IMR-90 (cell line): ENCODE data around the gene TIMM44. TPM values are rescaled to one million over a fixed set of nuclear protein-coding genes. Genes with fewer than 3 reads are reported as not detected.

Experiments used
- ATAC-seq: fragments of 200-7000 bp; cut with Tn5 transposase; 2 replicates; pipeline ENCODE4 v1.9.1; 2020; ENCODE audit warnings: low read depth, mild to moderate bottlenecking, moderate library complexity
- BruUV-seq: library from RNA; stranded (reverse); fragments of 400-500 nt; replicated peaks from 2 replicates; lab custom pipeline; 2021; lab: Mats Ljungman, UMichigan
- CTCF ChIA-PET: fragments of 300-600 bp; formaldehyde crosslinking; extraction: SDS; loops from one replicate; lab custom pipeline; 2021; ENCODE audit warnings: antibody characterized with exemption; lab: Yijun Ruan, JAX
- POLR2A ChIA-PET: fragments of 300-600 bp; sonication (Branson Sonifier 250); formaldehyde crosslinking; loops from one replicate; lab custom pipeline; 2022; ENCODE audit warnings: antibody characterized with exemption; ENCODE audit not compliant: unreplicated experiment; lab: Charles Lee
- DNase-seq: peaks from one replicate; pipeline ENCODE4 v3.0.0; 2013
- H2AFZ ChIP-seq: replicated peaks from 2 replicates; pipeline ENCODE3; 2013; ENCODE audit warnings: low read length, mild to moderate bottlenecking; ENCODE audit not compliant: poor library complexity
- H2AK5ac ChIP-seq: 2 replicates; pipeline ENCODE4 v1.6.1; 2013; ENCODE audit warnings: low read depth, low read length, inconsistent platforms
- H2AK9ac ChIP-seq: replicated peaks from 2 replicates; pipeline ENCODE3; 2013; ENCODE audit warnings: mild to moderate bottlenecking, low read depth, low read length, moderate library complexity; ENCODE audit not compliant: poor library complexity
- H2BK120ac ChIP-seq: 2 replicates; pipeline ENCODE4 v1.6.1; 2013; ENCODE audit warnings: low read depth, low read length, inconsistent platforms
- H2BK15ac ChIP-seq: 3 replicates; pipeline ENCODE4 v1.6.1; 2013; ENCODE audit warnings: low read depth, low read length, inconsistent platforms
- H2BK20ac ChIP-seq: 2 replicates; pipeline ENCODE4 v1.6.1; 2013; ENCODE audit warnings: low read depth, mild to moderate bottlenecking, inconsistent platforms, low read length, moderate library complexity
- H2BK5ac ChIP-seq: 2 replicates; pipeline ENCODE4 v1.6.1; 2013; ENCODE audit warnings: mild to moderate bottlenecking, low read depth, low read length, inconsistent platforms; ENCODE audit not compliant: poor library complexity, severe bottlenecking
- H3K14ac ChIP-seq: replicated peaks from 2 replicates; pipeline ENCODE4 v1.6.1; 2013; ENCODE audit warnings: low read depth, low read length, inconsistent platforms
- H3K18ac ChIP-seq: 2 replicates; pipeline ENCODE4 v1.6.1; 2013; ENCODE audit warnings: low read depth, low read length, control low read depth
- H3K23ac ChIP-seq: 2 replicates; pipeline ENCODE4 v1.6.1; 2013; ENCODE audit warnings: low read depth, low read length, inconsistent platforms
- H3K27ac ChIP-seq: 2 replicates; pipeline ENCODE4 v1.5.1; 2013; ENCODE audit warnings: mild to moderate bottlenecking, control low read depth, low read length; ENCODE audit not compliant: insufficient read depth
- H3K27me3 ChIP-seq: 2 replicates; pipeline ENCODE4 v1.6.1; 2013; ENCODE audit warnings: low read length; ENCODE audit not compliant: control insufficient read depth, insufficient read depth
- H3K36me3 ChIP-seq: 2 replicates; pipeline ENCODE4 v1.6.1; 2013; ENCODE audit warnings: low read length, mixed read lengths; ENCODE audit not compliant: control insufficient read depth, insufficient read depth
- H3K4ac ChIP-seq: 2 replicates; pipeline ENCODE4 v1.6.1; 2013; ENCODE audit warnings: low read depth, low read length, inconsistent platforms
- H3K4me1 ChIP-seq: 2 replicates; pipeline ENCODE4 v1.6.1; 2013; ENCODE audit warnings: low read length, mixed read lengths; ENCODE audit not compliant: control insufficient read depth, insufficient read depth
- H3K4me2 ChIP-seq: 2 replicates; pipeline ENCODE4 v1.6.1; 2013; ENCODE audit warnings: low read depth, mild to moderate bottlenecking, control low read depth, low read length, moderate library complexity
- H3K4me3 ChIP-seq: 2 replicates; pipeline ENCODE4 v1.5.1; 2013; ENCODE audit warnings: low read depth, mild to moderate bottlenecking, control low read depth, low read length, moderate library complexity; ENCODE audit not compliant: insufficient read depth
- H3K56ac ChIP-seq: 2 replicates; pipeline ENCODE4 v1.6.1; 2013; ENCODE audit warnings: low read length, inconsistent platforms; ENCODE audit not compliant: insufficient read depth; ENCODE audit errors: extremely low read depth
- H3K79me1 ChIP-seq, 2 experiments: 2 replicates each; pipeline ENCODE4 v1.6.1; 2013; ENCODE audit warnings: low read length in 2 of 2, inconsistent platforms in 1 of 2, low read depth in 1 of 2
- H3K9ac ChIP-seq: 2 replicates; pipeline ENCODE4 v1.6.1; 2013; ENCODE audit warnings: low read depth, low read length, control low read depth
- H3K9me1 ChIP-seq: 2 replicates; pipeline ENCODE4 v1.6.1; 2013; ENCODE audit warnings: low read length, inconsistent platforms; ENCODE audit not compliant: insufficient read depth
- H3K9me3 ChIP-seq: 2 replicates; pipeline ENCODE4 v1.6.1; 2013; ENCODE audit warnings: low read length; ENCODE audit not compliant: control insufficient read depth, insufficient read depth
- H4K20me1 ChIP-seq: 2 replicates; pipeline ENCODE4 v1.6.1; 2013; ENCODE audit warnings: low read length, inconsistent platforms; ENCODE audit not compliant: insufficient read depth
- H4K5ac ChIP-seq: 2 replicates; pipeline ENCODE4 v1.6.1; 2013; ENCODE audit warnings: mild to moderate bottlenecking, low read depth, low read length, control low read depth
- H4K8ac ChIP-seq, 2 experiments: 2 replicates each; pipeline ENCODE4 v1.6.1; 2013; ENCODE audit warnings: low read depth in 2 of 2, low read length in 2 of 2, control low read depth in 1 of 2, inconsistent platforms in 1 of 2
- H4K91ac ChIP-seq: 2 replicates; pipeline ENCODE4 v1.6.1; 2013; ENCODE audit warnings: low read depth, low read length, inconsistent platforms; ENCODE audit not compliant: insufficient read depth
- BHLHE40 ChIP-seq: fragments of 150-350 bp; IDR thresholded peaks from 2 replicates; pipeline ENCODE4 v1.6.1; 2016; ENCODE audit warnings: mild to moderate bottlenecking, low read depth, low read length
- CHD1 ChIP-seq: IDR thresholded peaks from 2 replicates; pipeline ENCODE4 v1.6.1; 2012; ENCODE audit warnings: low read depth, low read length, improper control_type of control experiment
- FOS ChIP-seq: fragments of 150-350 bp; IDR thresholded peaks from 2 replicates; pipeline ENCODE4 v1.6.1; 2016; ENCODE audit warnings: low read depth, low read length
- MAFK ChIP-seq: IDR thresholded peaks from 2 replicates; pipeline ENCODE4 v1.6.1; 2012; ENCODE audit warnings: low read depth, low read length, improper control_type of control experiment
- MAZ ChIP-seq: IDR thresholded peaks from 2 replicates; pipeline ENCODE4 v1.6.1; 2012; ENCODE audit warnings: low read depth, mild to moderate bottlenecking, low read length, improper control_type of control experiment, moderate library complexity, borderline replicate concordance
- MXI1 ChIP-seq: IDR thresholded peaks from 2 replicates; pipeline ENCODE4 v1.6.1; 2012; ENCODE audit warnings: low read depth, mild to moderate bottlenecking, low read length, moderate library complexity, borderline replicate concordance
- NFE2L2 ChIP-seq: fragments of 150-350 bp; IDR thresholded peaks from 2 replicates; pipeline ENCODE4 v1.6.1; 2016; ENCODE audit warnings: low read depth, mild to moderate bottlenecking, low read length
- POLR2A ChIP-seq: IDR thresholded peaks from 2 replicates; pipeline ENCODE4 v1.6.1; 2012; ENCODE audit warnings: mild to moderate bottlenecking, low read depth, low read length
- RAD21 ChIP-seq: IDR thresholded peaks from 2 replicates; pipeline ENCODE4 v1.6.1; 2012; ENCODE audit warnings: low read length, improper control_type of control experiment
- RFX5 ChIP-seq: IDR thresholded peaks from 2 replicates; pipeline ENCODE4 v1.8.0; 2012; ENCODE audit warnings: low read depth, mild to moderate bottlenecking, low read length, moderate library complexity
- SMC3 ChIP-seq: fragments of 150-350 bp; IDR thresholded peaks from 2 replicates; pipeline ENCODE4 v1.6.1; 2016; ENCODE audit warnings: low read depth, mild to moderate bottlenecking, antibody characterized with exemption, low read length, moderate library complexity
- WGBS, 2 experiments: methylation state at CpG; one replicate each; pipeline versions ENCODE4 v1.1.5 to v1.1.7; 2013; ENCODE audit warnings: missing lambda C conversion rate in 2 of 2; ENCODE audit not compliant: insufficient read length in 1 of 2; ENCODE audit errors: extremely low coverage in 2 of 2; 5-methylcytosine and 5-hydroxymethylcytosine counted together
- dilution Hi-C: fragments of 300-500 bp; cut with HindIII; formaldehyde crosslinking; loops from one replicate; pipeline ENCODE4 v1.14.3; 2018; ENCODE audit warnings: low sequenced_read_pairs; ENCODE audit not compliant: unreplicated experiment
- in situ Hi-C: fragments of 300-500 bp; cut with MboI; formaldehyde crosslinking; loops from 3 replicates; pipeline ENCODE4 v1.14.3; 2019; ENCODE audit warnings: low sequenced_read_pairs, inconsistent platforms, mixed read lengths
- intact Hi-C: fragments of 100-400 bp; cut with micrococcal nuclease; formaldehyde crosslinking; loops from 2 replicates; pipeline ENCODE4 v1.10.0; 2022
- polyA plus RNA-seq, 3 experiments: library from polyadenylated mRNA; depleted of rRNA; stranded (reverse); fragments of >200 nt; gene quantifications; 2 replicates each; pipeline ENCODE4 v1.2.3, GENCODE V29; 2012; ENCODE audit warnings: low replicate concordance in 1 of 3
- total RNA-seq: library from RNA; depleted of rRNA; stranded (reverse); fragments of >200 nt; gene quantifications from 2 replicates; pipeline ENCODE4 v1.2.3, GENCODE V29; 2012
- TF ChIP-seq, protein P1 (sequence below): conservative IDR thresholded peaks from 2 replicates; pipeline ENCODE4 v1.5.1; 2012; ENCODE audit warnings: mild to moderate bottlenecking, low read depth, low read length, improper control_type of control experiment

The TIMM44 gene
- total and polyA plus RNA-seq, 2 of the 4 experiments (the other 2 are of a cell fraction), result 37.6 to 52.3 TPM

DNA sequence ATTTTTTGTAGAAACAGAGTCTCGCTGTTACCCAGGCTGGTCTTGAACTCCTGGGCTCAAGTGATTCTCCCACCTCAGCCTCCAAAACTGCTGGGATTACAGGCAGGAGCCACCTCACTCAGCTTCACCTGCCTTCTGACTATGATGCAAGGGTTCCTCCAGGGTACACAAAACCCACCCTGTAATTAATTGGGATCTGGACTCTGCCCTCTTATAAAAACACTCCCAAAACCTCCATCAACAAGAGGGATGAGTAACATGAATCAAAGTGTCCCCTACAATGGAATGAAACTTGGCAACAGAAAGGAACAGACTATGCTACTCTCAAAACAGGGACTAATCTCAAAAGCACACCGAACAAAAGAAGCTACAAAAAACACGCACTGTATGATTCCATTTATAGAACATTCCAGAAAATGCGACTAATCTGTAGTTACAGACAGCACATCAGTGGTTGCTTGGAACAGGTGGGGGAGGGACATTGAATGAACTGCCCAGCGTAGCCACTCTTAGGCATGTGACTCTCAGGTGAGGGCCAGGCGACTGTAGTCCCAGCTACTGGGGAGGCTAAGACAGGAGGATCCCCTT, 66.1 kb downstream of the TIMM44 start:
- Histone ChIP-seq H2BK120ac (no peak overlapping the region), H3K9ac (no peak overlapping the region), H3K14ac (no peak overlapping the region), H2BK20ac (no peak overlapping the region), H3K4me2 (no peak overlapping the region), H3K79me1 (no peaks in the 10 kb centered on the region), H2BK15ac (no peak overlapping the region), H4K5ac (no peak overlapping the region), H4K20me1 (no peaks in the 10 kb centered on the region), H2AK9ac (no peak overlapping the region), H4K8ac (no peak overlapping the region), H3K4me1 (peaks cover 4% of the 10 kb centered on the region; the same call in 1 of the 2 replicates), H3K27ac (no peak overlapping the region), H4K91ac (no peak overlapping the region), H3K18ac (no peak overlapping the region), H3K36me3 (no peaks in the 10 kb centered on the region), H3K23ac (no peak overlapping the region), H3K56ac (no peak overlapping the region), H3K4ac (no peak overlapping the region), H2AFZ (no peak overlapping the region), H3K27me3 (peaks cover 32% of the 10 kb centered on the region), H3K4me3 (no peak overlapping the region), H3K9me3 (no peaks in the 10 kb centered on the region), H2AK5ac (no peak overlapping the region), H3K9me1 (no peaks in the 10 kb centered on the region), H2BK5ac (no peak overlapping the region)
- ATAC-seq, result no peak
- 100% methylated on average over 1 of the region's 6 CpGs; no CpG with 5 or more reads in 1 of the 2 experiments for WGBS, 2 experiments
- dilution Hi-C loops (no loop called here), in situ Hi-C loops (no loop called here), intact Hi-C loops (no loop called here)
- DNase-seq, result no peak
- TF ChIP-seq NFE2L2 (no peak), POLR2A (no peak), SMC3 (no peak), RAD21 (no peak), RFX5 (no peak), MAFK (no peak), BHLHE40 (no peak), CHD1 (no peak), FOS (no peak), MXI1 (no peak), MAZ (no peak)
- TF ChIP-seq, protein P1, sequence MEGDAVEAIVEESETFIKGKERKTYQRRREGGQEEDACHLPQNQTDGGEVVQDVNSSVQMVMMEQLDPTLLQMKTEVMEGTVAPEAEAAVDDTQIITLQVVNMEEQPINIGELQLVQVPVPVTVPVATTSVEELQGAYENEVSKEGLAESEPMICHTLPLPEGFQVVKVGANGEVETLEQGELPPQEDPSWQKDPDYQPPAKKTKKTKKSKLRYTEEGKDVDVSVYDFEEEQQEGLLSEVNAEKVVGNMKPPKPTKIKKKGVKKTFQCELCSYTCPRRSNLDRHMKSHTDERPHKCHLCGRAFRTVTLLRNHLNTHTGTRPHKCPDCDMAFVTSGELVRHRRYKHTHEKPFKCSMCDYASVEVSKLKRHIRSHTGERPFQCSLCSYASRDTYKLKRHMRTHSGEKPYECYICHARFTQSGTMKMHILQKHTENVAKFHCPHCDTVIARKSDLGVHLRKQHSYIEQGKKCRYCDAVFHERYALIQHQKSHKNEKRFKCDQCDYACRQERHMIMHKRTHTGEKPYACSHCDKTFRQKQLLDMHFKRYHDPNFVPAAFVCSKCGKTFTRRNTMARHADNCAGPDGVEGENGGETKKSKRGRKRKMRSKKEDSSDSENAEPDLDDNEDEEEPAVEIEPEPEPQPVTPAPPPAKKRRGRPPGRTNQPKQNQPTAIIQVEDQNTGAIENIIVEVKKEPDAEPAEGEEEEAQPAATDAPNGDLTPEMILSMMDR, result no peak
- no TSS peak for BruUV-seq
- CTCF ChIA-PET, result interaction anchor here (0.8 kb wide), 1 partner anchor 8 kb away, joined by 4 read pairs; no protein-coding TSS in a partner anchor
- POLR2A ChIA-PET, result no interaction called here
